Trophoblast cell (in vitro differentiated cells and primary cell): ENCODE measurements around the gene PGF.

Experiments used
- DNase-seq, 2 donors: peaks; one replicate each; pipeline ENCODE4 v3.0.0-alpha.2; 2016
- H2AFZ ChIP-seq: 2 replicates; pipeline ENCODE4 v1.6.1; 2013; ENCODE audit warnings: low read length, moderate library complexity, mild to moderate bottlenecking; ENCODE audit not compliant: insufficient read depth, poor library complexity
- H2AK5ac ChIP-seq: 2 replicates; pipeline ENCODE4 v1.6.1; 2013; ENCODE audit warnings: mild to moderate bottlenecking, low read length
- H2BK120ac ChIP-seq: 2 replicates; pipeline ENCODE4 v1.6.1; 2013; ENCODE audit warnings: low read length, mild to moderate bottlenecking, moderate library complexity; ENCODE audit not compliant: insufficient read depth, poor library complexity
- H2BK12ac ChIP-seq: 2 replicates; pipeline ENCODE4 v1.6.1; 2013; ENCODE audit warnings: mild to moderate bottlenecking, low read length, moderate library complexity
- H2BK5ac ChIP-seq: 2 replicates; pipeline ENCODE4 v1.6.1; 2013; ENCODE audit warnings: low read length, low read depth, moderate library complexity, mild to moderate bottlenecking; ENCODE audit not compliant: poor library complexity
- H3K14ac ChIP-seq: 2 replicates; pipeline ENCODE4 v1.6.1; 2013; ENCODE audit warnings: mild to moderate bottlenecking, low read length
- H3K18ac ChIP-seq: 2 replicates; pipeline ENCODE4 v1.6.1; 2013; ENCODE audit warnings: mild to moderate bottlenecking, low read length
- H3K23ac ChIP-seq: 2 replicates; pipeline ENCODE4 v1.6.1; 2013; ENCODE audit warnings: low read length
- H3K27ac ChIP-seq: 2 replicates; pipeline ENCODE4 v1.5.1; 2013; ENCODE audit warnings: low read depth, mild to moderate bottlenecking, inconsistent platforms, low read length, moderate library complexity
- H3K27me3 ChIP-seq: 2 replicates; pipeline ENCODE4 v1.6.1; 2013; ENCODE audit warnings: inconsistent platforms, mild to moderate bottlenecking, low read length, moderate library complexity; ENCODE audit not compliant: insufficient read depth
- H3K36me3 ChIP-seq, 2 experiments: 1 replicate in 1 of 2; 2 replicates in 1 of 2; pipeline ENCODE4 v1.6.1; 2013; ENCODE audit warnings: low read length in 2 of 2, mild to moderate bottlenecking in 2 of 2, moderate library complexity in 1 of 2; ENCODE audit not compliant: insufficient read depth in 2 of 2, control insufficient read depth in 1 of 2
- H3K4ac ChIP-seq: 2 replicates; pipeline ENCODE4 v1.6.1; 2013; ENCODE audit warnings: low read depth, mild to moderate bottlenecking, low read length, moderate library complexity
- H3K4me1 ChIP-seq, 2 experiments: 1 replicate in 1 of 2; 2 replicates in 1 of 2; pipeline ENCODE4 v1.6.1; 2013; ENCODE audit warnings: low read length in 2 of 2, mild to moderate bottlenecking in 2 of 2, moderate library complexity in 1 of 2; ENCODE audit not compliant: insufficient read depth in 2 of 2, control insufficient read depth in 1 of 2
- H3K4me2 ChIP-seq: 2 replicates; pipeline ENCODE4 v1.6.1; 2013; ENCODE audit warnings: inconsistent platforms, mild to moderate bottlenecking, low read length, moderate library complexity
- H3K4me3 ChIP-seq: 2 replicates; pipeline ENCODE4 v1.5.1; 2013; ENCODE audit warnings: mild to moderate bottlenecking, low read depth, low read length, inconsistent platforms
- H3K79me1 ChIP-seq: one replicate; pipeline ENCODE4 v1.6.1; 2013; ENCODE audit warnings: low read length
- H3K79me2 ChIP-seq: 2 replicates; pipeline ENCODE4 v1.6.1; 2013; ENCODE audit warnings: low read length, mild to moderate bottlenecking; ENCODE audit not compliant: control insufficient read depth, insufficient read depth, poor library complexity
- H3K9ac ChIP-seq: 2 replicates; pipeline ENCODE4 v1.6.1; 2013; ENCODE audit warnings: mild to moderate bottlenecking, low read length
- H3K9me3 ChIP-seq: 2 replicates; pipeline ENCODE4 v1.6.1; 2013; ENCODE audit warnings: low read depth, mild to moderate bottlenecking, control low read depth, inconsistent platforms, low read length; ENCODE audit not compliant: insufficient read depth
- H4K12ac ChIP-seq: 2 replicates; pipeline ENCODE4 v1.6.1; 2013; ENCODE audit warnings: low read depth, mild to moderate bottlenecking, low read length, moderate library complexity
- H4K8ac ChIP-seq: 2 replicates; pipeline ENCODE4 v1.6.1; 2013; ENCODE audit warnings: low read depth, mild to moderate bottlenecking, low read length, moderate library complexity
- H4K91ac ChIP-seq: one replicate; pipeline ENCODE4 v1.6.1; 2013; ENCODE audit warnings: low read depth, mild to moderate bottlenecking, low read length, moderate library complexity
- WGBS: extraction: QIAGEN DNeasy Blood & Tissue Kit; methylation state at CpG from one replicate; pipeline ENCODE4 v1.1.7; 2013; ENCODE audit warnings: missing lambda C conversion rate; ENCODE audit not compliant: insufficient read length, insufficient coverage; ENCODE audit errors: extremely low coverage; 5-methylcytosine and 5-hydroxymethylcytosine counted together

Gene PGF

DNA sequence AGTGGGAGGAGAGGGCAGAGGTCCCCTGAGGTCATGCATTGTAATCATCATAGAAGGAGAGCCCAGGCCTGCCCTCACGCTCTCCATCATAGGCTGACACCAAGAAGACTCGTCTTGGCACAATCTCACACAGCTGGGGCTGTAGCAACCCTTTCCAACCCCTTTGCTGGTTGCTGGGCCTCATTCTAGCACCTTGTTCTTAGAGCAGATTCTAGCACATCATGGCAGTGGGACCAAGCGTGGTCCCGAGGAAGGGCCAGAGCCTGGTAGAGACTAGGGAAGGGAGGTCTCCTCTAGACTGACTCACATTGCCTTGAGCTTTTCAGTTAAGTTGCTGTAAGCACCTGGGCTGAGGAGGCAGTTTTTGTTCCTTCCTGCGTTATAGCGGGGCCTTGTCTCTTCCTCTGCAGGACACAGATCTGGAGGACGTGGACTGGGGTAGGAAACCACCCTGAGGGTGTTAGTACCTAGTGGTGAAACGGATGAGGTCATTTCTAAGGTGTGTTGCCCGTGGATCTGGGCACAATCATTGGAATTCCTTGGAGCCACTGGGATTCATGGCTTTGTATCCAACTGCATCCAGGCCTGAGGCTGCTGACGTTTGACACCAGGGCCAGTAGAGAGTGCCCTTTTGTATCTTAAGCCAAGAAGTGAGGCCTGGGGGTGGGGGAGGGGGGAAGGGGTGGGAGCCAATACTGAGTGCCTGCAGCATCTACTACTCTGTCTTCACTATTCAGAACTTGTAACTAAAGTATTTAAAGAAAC, 52.3 kb downstream of the PGF start:
- Histone ChIP-seq H3K36me3 (peaks cover 43 to 62% of the 10 kb centered on the region in 2 experiments), H3K4me3 (no peak overlapping the region), H3K9me3 (no peaks in the 10 kb centered on the region), H3K79me1 (no peaks in the 10 kb centered on the region), H3K9ac (no peak overlapping the region), H4K8ac (no peak overlapping the region), H4K91ac (no peak overlapping the region), H2BK5ac (no peak overlapping the region), H3K27me3 (no peaks in the 10 kb centered on the region), H3K14ac (no peak overlapping the region), H4K12ac (no peak overlapping the region), H3K79me2 (no peaks in the 10 kb centered on the region), H2BK12ac (no peak overlapping the region), H3K18ac (no peak overlapping the region), H3K23ac (no peak overlapping the region), H3K4me1 (peaks cover 0 to 5% of the 10 kb centered on the region in 2 experiments), H2AK5ac (no peak overlapping the region), H3K4ac (no peak overlapping the region), H3K4me2 (no peak overlapping the region), H2AFZ (no peak overlapping the region), H3K27ac (no peak overlapping the region), H2BK120ac (no peak overlapping the region)
- DNase-seq, result no peak
- WGBS, result no CpG with 5 or more reads among the region's 10 CpGs

- H3K18ac ChIP-seq, result no peak overlapping the region
- H3K9me3 ChIP-seq, result no peaks in the 10 kb centered on the region
- no peaks in the 10 kb centered on the region for H3K27me3 ChIP-seq
- H3K4me2 ChIP-seq, result no peak overlapping the region
- no peak overlapping the region for H4K8ac ChIP-seq
- no peak overlapping the region for H4K91ac ChIP-seq
- no peak overlapping the region for H2BK12ac ChIP-seq
- H3K14ac ChIP-seq, result no peak overlapping the region
- DNase-seq, result no peak
- no peaks in the 10 kb centered on the region for H3K79me2 ChIP-seq
- H3K4me1 ChIP-seq, result peaks cover 0 to 5% of the 10 kb centered on the region in 2 experiments
- no CpG with 5 or more reads among the region's 5 CpGs for WGBS
- no peak overlapping the region for H2BK5ac ChIP-seq
- no peaks in the 10 kb centered on the region for H3K79me1 ChIP-seq
- H2BK120ac ChIP-seq, result no peak overlapping the region
- no peak overlapping the region for H3K9ac ChIP-seq
- H3K4me3 ChIP-seq, result no peak overlapping the region
- H3K36me3 ChIP-seq, result peaks cover 55 to 72% of the 10 kb centered on the region in 2 experiments
- H3K23ac ChIP-seq, result no peak overlapping the region
- no peak overlapping the region for H4K12ac ChIP-seq
- H2AK5ac ChIP-seq, result no peak overlapping the region
- H3K4ac ChIP-seq, result no peak overlapping the region
- H3K27ac ChIP-seq, result no peak overlapping the region
- H2AFZ ChIP-seq, result no peak overlapping the region
Measured at GRCh38 chr14:74898694-74899093, 56.7 kb downstream of the PGF start.

DNA sequence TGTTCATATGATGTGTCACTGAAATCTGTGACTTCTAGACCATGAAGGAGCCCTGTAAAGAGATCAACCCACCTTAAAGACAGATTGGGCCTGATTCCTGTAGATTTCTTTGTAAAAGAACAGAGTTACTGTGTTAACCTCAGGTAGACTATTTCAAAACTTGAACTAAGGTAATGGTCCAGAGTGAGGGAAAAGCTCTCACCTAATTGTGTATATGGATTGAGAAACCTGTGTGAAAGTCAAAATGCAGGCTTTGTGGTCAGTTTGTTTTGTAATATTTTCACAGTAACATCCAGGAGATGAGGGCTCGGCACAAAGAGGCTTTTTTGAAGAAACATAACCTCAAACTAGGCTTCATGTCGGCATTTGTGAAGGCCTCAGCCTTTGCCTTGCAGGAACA, 57.3 kb downstream of the PGF start:
- H3K9ac ChIP-seq, result no peak overlapping the region
- no peaks in the 10 kb centered on the region for H3K9me3 ChIP-seq
- no peak overlapping the region for H3K14ac ChIP-seq
- no peak overlapping the region for H3K18ac ChIP-seq
- H3K27me3 ChIP-seq, result no peaks in the 10 kb centered on the region
- DNase-seq, result no peak
- H2BK12ac ChIP-seq, result no peak overlapping the region
- H3K27ac ChIP-seq, result no peak overlapping the region
- H2BK5ac ChIP-seq, result no peak overlapping the region
- H4K12ac ChIP-seq, result no peak overlapping the region
- no peak overlapping the region for H4K91ac ChIP-seq
- H4K8ac ChIP-seq, result no peak overlapping the region
- peaks cover 0 to 4% of the 10 kb centered on the region in 2 experiments for H3K4me1 ChIP-seq
- H2AFZ ChIP-seq, result no peak overlapping the region
- H3K23ac ChIP-seq, result no peak overlapping the region
- no peak overlapping the region for H3K4me2 ChIP-seq
- H3K79me2 ChIP-seq, result no peaks in the 10 kb centered on the region
- H3K79me1 ChIP-seq, result no peaks in the 10 kb centered on the region
- peaks cover 55 to 75% of the 10 kb centered on the region in 2 experiments for H3K36me3 ChIP-seq
- no peak overlapping the region for H2BK120ac ChIP-seq
- H3K4me3 ChIP-seq, result no peak overlapping the region
- WGBS, result no CpG with 5 or more reads among the region's 2 CpGs
- no peak overlapping the region for H3K4ac ChIP-seq
- no peak overlapping the region for H2AK5ac ChIP-seq

DNA sequence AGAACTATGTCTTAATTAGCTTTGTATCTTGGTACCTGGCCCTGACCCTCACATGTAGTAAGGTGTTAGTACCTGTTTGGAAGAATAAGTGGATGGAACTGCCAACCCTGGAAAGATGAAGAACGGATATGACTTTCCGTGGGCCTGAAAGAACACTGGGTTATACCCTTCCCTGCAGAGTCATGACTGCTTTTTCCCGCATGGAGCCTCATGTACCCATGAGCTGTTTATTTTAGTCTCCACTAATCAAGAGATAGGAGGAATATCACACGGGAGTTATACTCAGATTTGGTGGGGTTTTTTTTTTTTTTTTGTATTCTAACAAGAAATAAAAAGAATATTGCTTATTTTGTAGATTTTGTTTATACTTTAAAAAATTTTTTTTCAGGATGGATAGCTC, 57.8 kb downstream of the PGF start:
- Histone ChIP-seq H3K4me2 (no peak overlapping the region), H3K14ac (no peak overlapping the region), H2AK5ac (no peak overlapping the region), H3K27me3 (no peaks in the 10 kb centered on the region), H3K4ac (no peak overlapping the region), H3K4me3 (no peak overlapping the region), H3K27ac (no peak overlapping the region), H3K36me3 (peaks cover 53 to 75% of the 10 kb centered on the region in 2 experiments), H2BK120ac (no peak overlapping the region), H3K9ac (no peak overlapping the region), H3K18ac (no peak overlapping the region), H3K79me2 (no peaks in the 10 kb centered on the region), H2AFZ (no peak overlapping the region), H2BK5ac (no peak overlapping the region), H3K4me1 (no peaks in the 10 kb centered on the region), H2BK12ac (no peak overlapping the region), H3K79me1 (no peaks in the 10 kb centered on the region), H4K91ac (no peak overlapping the region), H4K8ac (no peak overlapping the region), H4K12ac (no peak overlapping the region), H3K23ac (no peak overlapping the region), H3K9me3 (no peaks in the 10 kb centered on the region)
- DNase-seq, result no peak
- no CpG with 5 or more reads among the region's 4 CpGs for WGBS
